KG1 (cell line): ENCODE results near the gene HDAC11.
"Not testable (repeated sequence)": the region's sequence is repeated elsewhere in the genome, so short reads cannot be mapped to it uniquely, and the experiment has no call there.

Source experiments
- DNase-seq: peaks from one replicate; lab custom pipeline; 2025; lab: John Stamatoyannopoulos, UW

The HDAC11 gene

DNA sequence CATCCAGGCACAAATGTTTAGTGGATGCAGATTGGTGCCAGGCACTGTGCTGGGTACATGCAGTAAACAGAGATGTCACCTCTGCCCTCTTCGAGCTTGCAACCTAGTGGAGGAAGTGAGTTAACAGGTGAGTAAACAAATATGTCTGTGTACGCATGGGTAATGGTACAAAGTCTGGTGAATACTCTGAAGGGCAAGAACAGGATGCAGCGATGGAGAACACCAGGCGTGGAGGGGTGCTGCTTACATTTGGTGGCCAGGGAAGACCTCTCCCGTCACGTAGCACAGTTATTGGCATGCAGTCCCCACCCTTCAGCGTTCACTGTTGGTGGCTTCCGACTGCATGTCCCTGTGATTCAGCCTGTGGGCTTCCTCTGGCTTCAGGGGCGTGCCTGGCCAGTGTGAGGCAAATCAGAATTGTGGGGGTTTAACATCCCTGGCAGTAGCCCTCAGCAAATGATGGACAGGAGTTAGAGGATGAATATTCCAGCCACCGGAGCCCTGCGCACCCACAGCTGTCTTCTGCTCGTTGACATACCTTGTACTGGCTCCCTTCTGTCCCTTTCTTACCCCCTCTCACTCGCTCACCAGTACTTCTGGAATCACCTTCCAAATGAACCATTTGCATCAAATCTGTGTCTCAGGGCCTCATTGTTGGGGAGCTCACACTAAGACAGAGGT is 9.1 kb upstream of the HDAC11 start:
- DNase-seq = no peak

GRCh38 chr3:13472286-13472685 is 7.8 kb upstream of the HDAC11 start:
- no peak for DNase-seq

GRCh38 chr3:13473020-13473419 is 7.1 kb upstream of the HDAC11 start:
- no peak for DNase-seq

- DNase-seq = no peak
Observed at GRCh38 chr3:13474021-13474420, 6.1 kb upstream of the HDAC11 start.

- DNase-seq = no peak
Observed at GRCh38 chr3:13474776-13475303, 5.3 kb upstream of the HDAC11 start.

- DNase-seq = no peak
Observed at GRCh38 chr3:13475871-13476590, 4.1 kb upstream of the HDAC11 start.

GRCh38 chr3:13477943-13478342 is 2.2 kb upstream of the HDAC11 start:
- DNase-seq = no peak

DNA sequence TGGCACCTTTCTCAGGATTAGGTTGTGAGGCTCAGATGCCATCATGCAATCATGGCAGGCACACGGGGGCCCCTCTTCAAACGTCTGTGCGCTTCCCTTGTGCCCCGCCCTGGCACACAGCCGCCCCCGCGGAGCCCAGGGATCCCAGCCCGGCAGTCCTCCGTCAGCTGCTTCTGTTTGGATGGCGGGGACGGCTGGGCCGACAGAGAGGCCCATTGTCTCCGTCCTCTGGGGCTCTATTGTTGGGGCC is 849 bp upstream of the HDAC11 start:
- peak; percentile 23 for DNase-seq

GRCh38 chr3:13480340-13481318 is 523 bp downstream of the HDAC11 start:
- no peak for DNase-seq

- DNase-seq = no peak
Observed at GRCh38 chr3:13482106-13482690, 2.1 kb downstream of the HDAC11 start.

DNA sequence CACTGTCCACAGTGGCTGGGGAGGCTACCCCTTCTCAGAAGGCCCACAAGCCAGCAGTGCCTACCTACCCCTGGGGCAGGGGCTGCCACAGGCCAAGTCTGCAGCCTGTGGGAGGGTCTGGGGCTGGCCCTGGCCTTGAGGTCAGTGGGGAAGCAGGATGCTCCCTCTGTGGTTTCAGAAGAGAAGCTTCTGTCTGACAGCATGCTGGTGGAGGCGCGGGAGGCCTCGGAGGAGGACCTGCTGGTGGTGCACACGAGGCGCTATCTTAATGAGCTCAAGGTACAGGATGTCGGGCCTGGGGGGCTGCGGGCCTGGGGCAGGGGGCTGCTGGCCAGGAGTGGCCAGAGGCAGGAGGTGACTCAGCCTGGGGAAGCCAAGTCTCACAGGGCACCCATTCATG is 3.2 kb downstream of the HDAC11 start:
- no peak for DNase-seq

- DNase-seq = no peak
Observed at GRCh38 chr3:13483988-13484695, 4.0 kb downstream of the HDAC11 start.

DNA sequence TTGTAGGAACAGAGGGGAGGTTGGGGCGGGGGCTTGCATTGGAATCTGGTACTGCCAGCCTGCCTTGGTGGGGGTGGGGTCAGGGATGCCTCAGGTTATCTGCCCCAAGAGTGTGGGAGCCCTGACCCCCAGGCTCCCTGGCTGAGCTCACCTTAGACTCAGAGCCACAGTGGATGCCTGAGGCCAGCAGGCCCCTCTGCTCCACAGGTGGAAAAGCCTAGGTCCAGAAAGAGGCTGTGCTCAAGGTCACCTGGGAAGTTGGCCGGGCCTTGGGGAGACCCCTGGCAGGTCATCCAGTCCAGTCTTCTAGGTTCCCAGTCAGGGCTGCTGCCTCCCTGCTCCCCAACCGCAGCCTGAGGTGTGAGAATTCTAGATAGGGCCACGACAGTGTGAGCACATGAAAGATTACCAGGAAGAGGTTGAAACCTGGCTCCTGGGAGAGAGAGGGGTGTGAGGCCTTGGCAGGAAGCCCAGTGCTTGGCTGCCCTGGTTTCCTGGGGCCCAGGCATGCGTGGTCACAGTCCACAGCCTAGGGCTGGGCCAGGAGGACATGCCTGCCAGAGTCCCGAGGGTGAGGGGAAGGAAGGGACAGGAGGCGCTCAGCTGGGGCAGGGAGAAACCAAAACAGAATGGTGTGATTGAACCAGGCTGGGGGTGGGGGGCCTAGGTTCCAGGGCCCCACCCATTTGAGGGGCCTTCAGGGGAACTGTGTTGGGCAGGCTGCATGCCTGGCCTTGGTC is 4.9 kb downstream of the HDAC11 start:
- no peak for DNase-seq

GRCh38 chr3:13485630-13486562 is 5.8 kb downstream of the HDAC11 start:
- not testable (repeated sequence) for DNase-seq

GRCh38 chr3:13487403-13487802 is 7.3 kb downstream of the HDAC11 start:
- no peak for DNase-seq

DNA sequence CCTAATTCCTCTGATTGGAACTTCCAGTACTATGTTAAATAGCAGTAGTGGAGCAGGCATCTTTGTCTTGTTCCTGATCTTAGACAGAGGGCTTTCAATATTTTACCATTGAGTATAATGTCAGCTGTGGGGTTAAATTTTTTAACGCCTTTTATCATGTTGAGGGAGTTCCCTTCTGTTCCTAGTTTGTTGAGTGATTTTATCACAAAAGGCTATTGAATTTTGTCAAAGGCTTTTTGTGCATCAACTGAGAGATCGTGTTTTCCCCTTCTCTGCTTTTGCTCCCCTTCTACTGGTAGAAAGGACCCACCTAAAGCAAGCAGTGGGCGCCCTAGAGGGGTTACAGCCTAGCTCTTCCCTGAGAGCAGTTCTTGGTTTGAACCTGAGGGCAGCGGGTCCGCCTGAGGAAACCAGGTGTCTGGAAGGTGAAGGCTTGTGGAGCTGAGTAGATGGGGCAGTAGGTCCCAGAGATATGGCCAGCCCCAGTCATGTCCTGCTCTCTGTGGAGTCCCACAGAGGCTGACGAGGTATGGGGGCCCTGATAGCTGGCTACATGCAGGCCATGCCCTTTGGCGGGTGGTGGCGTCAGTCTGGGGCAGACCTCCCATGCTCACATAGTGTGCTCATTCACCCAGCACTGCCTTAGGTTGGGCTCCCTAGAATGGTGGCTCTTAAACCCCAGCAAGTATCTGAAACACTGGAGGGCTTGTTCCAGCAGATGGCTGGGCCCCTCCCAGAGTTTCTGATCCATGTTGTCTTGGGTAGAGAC is 11.3 kb downstream of the HDAC11 start:
- DNase-seq = no peak

DNA sequence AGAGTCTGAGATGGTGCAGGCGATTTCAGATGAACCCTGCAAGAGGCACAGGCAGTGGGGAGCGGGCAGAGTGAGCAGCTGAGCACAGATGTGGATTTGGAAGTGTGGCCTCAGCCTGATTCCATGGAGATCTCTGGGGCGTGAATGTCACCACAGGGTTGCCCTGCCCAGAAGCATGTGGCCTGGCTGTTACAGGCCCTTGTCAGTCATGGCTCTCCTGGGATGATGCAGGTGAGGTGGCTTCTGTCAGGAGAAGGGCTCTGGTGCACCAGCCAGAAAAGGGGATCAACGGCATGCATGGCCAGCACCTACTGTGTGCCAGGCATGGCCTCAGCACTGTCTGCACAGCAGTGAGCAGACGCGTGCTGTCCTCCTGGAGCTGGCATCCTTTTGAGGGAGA is 11.9 kb downstream of the HDAC11 start:
- no peak for DNase-seq

DNA sequence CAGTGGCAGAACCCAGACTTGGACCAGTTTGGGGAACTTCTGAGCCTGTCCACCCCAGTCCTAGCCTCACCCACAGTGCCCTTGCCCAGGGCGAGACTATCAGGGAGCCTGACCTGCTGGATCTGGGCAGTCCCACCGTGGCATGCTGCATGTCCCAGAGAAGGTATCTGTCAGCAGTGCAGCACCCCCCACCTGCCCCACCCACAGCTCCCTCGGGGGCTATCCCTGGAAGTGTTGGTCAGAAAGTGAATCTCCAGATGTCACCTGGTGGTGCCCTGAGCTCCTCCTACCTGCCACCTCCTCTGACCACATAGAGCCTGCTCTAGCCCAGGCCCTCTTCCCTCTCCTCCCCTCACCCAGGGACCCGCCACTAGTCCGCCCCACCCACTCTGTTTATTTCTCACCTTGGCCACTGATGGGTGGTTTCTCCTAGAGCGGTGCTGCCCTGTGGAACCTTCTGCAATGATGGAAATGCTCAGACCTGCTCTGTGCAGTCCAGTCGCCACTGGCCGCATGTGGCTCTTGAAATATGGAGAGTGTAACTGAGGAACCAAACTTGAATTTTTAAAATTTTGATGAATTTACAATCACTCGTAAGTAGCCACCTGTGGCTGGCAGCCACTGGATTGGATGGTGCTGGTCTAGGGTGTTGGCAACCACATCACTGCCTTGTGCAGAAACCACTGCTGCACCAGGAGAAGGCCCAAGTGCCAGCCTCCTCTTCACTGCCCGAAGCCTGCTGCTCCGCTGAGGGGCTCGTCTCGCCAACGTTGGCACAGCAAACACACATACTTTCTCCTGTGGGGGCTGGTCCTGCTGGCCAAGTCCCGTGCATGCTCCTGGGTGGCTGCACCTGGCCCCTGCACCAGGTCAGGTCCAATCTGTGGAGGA is 13.1 kb downstream of the HDAC11 start:
- DNase-seq = no peak
